8988T (cell line): Measurements from ENCODE around the gene RNF103.
"Not testable (repeated sequence)": the region's sequence is repeated elsewhere in the genome, so short reads cannot be mapped to it uniquely, and the experiment has no call there.

Source experiments
- DNase-seq: peaks from one replicate; pipeline ENCODE4 v3.0.0; 2011

Gene RNF103

DNA sequence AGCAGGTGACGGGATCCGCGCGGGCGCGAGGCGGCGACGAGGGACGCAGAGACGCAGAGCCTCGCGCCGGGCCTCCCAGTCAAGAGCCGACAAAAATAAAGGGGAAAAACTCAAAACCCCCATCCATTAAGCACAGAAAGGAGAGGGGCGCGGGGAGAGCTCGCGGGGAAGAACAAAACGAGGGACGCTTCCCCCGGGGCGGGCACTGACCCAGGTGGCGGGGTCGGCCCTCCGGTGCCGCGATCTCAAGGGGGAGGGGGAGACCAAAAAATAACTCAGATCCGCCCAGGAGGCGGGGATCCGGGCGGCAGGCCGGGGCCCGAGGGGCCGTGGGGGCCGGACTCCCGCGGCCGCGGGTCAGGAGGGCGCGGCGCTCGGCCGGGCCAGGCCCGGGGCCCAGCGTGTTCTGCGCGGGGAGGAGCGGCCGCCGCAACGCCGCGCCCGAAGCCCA lies 597 bp downstream of the RNF103 start:
- DNase-seq, result peak; percentile 34

DNA sequence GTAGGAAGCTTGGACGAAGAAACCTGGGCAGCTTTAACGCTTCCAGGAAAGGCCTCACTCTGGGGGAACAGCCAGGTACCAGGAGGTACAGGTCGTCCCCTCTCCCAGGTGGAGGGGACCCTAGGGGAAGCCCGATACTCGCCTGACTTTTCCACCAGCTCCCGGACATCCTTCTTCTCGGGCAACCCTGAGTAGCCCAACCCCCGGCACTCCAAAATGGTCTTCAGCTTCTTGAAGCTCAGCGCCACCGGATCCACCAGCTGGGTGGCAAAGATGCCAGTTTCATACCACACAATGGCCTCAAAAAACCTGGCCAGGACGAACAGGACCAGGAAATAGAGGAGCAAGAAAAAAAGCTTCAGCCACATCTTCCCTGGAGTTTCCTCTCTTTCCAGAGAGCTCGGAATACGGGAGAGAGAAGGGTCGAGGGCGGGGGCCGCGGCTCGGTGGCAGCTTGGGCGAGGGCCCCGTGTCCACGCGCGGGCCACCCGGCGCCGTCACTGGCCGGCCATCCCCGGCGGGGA lies 1.1 kb downstream of the RNF103 start:
- DNase-seq, result no peak

DNA sequence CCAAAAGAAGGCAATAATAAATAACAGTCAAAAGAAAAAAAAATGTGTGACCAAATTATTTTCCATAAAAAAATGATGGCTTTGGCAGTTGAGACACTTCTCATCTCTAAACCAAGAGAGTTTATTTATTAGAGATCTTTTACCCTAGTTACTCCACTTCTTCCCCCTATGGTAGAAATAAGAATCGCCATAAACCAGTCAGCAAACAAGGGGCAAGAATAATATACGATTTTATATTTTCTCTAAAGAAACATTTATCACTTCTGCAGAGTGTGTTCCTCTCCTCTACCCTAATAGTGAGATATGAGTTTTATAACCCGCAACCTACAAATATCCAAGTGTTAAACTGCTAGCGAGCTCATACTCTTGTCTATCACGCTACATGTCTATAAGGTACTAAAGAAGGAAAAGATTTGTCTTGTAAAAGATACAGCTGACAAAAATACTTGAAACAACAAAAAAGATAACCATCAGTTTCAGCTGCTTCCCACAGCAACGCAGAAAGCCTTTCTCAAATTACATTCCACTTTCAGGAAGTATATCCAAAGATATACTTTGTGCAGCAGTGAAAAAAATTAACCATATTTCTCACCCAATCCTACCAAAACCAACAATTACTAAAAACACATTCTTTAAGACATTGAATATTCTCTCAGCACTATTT lies 2.3 kb downstream of the RNF103 start:
- no peak for DNase-seq

DNA sequence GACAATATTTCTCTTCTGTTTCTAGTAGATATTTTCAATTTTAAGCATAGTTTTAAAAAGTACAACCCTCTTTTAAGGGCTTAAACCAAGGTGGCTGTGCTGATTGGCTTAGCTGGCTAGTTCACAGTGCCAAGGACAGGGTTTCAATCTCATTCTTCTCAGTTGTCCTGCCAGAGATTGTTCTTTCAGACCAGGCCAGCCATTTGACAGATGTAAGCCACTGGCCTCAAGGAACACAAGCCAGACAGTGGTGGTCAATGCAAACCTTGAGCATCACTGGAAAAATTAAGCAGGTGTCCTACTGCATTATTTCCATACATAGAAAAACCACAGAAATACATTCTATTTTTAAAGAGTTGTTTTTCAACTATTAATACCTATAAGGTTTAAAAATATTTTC lies 5.9 kb downstream of the RNF103 start:
- no peak for DNase-seq

DNA sequence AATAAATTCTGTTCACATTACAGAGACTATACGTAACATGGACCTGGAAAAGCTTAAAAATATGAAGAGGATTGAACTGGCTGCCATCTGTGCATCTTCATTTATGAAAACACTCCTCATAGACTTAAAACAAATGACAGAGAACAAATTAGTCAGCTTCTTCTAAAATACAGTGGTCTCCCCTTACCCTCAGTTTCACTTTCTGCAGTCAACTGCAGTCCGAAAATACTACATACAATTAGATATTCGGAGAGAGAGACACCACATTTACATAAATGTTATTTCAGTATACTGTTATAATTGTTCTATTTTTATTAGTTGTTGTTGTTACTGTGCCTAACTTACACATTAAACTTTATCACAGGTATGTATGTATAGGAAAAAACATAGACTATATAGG lies 6.5 kb downstream of the RNF103 start:
- no peak for DNase-seq

DNA sequence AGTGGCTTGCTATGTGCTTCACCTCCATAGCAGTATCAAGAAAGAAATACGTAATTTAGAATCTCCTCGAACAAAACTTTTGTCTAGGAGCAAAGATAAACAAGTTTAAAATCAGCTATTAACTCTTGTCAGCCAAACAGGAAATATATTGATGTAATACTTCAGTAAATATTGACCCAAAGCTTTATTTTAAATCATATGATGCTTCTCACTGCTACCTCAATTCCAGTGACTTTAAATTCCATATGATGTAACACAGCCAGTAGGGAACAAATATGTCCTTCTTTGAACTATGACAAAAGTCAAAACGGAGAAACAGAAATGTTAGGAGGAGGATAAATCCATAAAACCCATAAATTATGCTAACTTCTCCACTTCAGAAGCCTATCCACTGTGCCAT lies 7.2 kb downstream of the RNF103 start:
- DNase-seq, result no peak

DNA sequence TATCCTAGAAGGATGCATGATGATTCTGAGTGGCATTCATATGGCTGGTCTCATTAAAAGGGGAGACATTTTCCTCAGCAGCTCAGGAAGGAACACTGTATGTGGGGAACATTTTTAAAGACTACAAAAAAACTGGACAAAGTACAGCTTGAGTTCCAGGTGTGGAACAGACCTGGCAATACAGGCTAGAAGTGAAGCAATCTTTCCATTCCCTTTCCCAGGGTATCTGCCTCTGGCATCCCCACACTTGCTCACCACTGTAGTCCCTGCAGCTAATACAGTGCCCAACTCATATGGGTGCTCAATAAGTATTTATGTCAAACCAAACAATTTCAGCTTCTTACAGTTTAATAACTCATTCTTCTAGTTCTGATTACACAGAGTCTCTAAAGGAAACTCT lies 8.1 kb downstream of the RNF103 start:
- DNase-seq, result no peak

DNA sequence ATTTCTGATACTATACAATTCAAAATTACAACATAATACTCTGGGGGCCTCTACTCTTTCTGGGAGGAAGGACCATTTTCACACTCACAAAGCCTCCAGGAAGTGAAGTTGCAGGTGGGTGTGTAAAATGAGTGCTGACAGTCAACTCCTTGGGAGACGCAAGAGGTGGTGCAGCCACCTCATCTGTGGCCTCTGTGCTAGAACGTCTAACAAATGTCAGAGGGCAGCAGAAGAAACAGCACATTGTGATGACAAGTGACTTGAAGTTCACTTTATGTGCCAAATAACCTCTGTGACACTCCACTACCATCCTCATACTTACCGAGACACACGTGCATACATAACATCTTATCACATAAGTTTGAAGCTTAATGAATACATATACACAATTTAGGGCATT lies 10.2 kb downstream of the RNF103 start:
- no peak for DNase-seq

DNA sequence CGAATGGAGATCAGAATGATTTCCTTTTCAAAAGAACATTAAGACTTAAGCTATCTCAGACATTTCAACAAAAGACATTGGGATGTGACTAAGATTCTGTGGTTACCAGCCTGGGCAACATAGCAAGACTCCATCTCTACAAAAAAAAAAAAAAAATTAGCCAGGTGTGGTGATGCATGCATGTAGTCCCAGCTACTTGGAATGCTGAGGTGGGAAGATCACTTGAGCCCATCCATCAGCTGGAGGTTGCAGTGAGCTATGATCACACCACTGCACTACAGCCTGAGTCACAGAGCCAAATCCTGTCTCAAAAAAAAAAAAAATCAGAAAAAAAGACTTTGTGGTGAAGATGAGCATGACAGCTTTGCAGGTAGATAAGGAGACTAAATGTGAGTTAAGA lies 12.8 kb downstream of the RNF103 start:
- DNase-seq, result no peak

DNA sequence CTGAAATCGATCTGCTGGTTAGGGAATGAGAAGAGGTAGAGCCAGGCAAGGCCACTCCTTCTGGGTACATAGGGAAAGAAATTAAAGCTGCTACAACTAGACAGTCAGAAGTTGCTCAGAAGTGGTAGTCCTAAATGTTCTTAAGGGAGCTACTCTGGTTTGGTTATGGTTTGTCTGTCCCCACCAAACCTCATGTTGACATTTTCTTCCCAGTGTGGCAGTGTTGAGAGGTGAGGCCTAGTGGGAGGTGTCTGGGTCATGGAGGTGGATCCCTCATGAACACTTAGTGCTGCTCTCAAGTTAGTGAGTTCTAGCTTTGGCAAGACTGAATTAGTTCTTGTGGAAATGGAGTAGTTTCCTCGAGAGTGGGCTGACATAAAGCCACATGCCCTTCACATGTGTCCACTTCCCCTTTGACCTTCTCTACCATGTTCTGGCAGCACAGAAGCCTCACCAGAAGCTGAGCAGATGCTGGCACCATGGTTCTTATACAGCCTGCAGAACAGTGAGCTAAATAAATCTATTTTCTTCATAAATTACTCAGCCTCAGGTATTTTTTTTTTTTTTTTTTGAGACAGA lies 14.7 kb downstream of the RNF103 start:
- no peak for DNase-seq

DNA sequence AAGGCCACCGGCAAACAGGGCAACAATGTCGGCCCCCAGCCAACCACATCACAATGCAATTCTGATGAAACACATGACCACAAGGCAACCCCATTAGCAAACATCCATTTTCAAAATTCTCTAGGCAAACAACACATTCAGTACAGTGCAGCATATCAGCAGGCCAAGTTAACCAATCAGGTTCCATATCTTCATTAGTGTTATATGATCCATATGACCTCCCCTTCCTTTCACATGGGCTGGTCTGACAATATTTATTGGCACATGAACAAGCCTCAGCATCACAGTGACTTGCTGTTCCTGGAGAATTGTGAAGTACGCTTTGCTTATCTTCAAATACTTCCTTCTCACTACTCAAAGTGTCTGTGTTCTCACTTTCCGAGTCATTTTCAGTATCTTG lies 19.8 kb downstream of the RNF103 start:
- DNase-seq, result no peak

DNA sequence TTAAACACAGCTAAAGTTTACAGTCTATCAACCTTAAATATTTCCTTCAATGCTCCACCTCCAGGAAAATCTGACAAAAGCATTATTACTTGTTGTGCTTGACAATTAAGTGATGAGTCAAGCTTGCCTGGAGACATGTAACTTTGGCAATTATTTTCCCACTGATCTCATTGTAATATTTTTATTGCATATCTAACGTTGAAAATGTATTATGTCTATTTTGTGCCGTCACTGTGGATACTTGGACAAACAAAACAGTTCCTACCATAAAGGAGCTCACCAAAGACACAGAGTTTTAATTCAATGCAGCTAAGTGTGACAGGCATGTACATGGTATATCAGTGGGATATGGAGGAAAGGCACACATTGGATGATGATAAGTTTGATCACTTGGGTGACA lies 24.7 kb downstream of the RNF103 start:
- DNase-seq, result no peak

DNA sequence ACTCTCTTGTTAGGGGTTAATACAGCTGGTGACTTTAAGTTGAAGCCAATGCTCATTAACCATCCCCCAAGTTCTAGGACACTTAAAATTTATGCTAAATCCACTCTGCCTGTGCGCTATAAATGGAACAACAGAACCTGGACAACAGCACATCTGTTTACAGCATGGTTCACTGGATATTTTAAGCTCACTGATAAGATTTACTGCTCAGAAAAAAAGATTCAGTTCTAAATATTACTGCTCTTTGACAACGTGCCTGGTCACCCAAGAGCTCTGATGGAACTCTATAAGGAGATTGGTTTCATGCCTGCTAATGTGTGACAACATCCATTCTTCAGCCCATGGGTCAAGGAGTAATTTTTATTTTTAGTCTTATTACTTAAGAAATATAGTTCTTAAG lies 27.5 kb downstream of the RNF103 start:
- no peak for DNase-seq

DNA sequence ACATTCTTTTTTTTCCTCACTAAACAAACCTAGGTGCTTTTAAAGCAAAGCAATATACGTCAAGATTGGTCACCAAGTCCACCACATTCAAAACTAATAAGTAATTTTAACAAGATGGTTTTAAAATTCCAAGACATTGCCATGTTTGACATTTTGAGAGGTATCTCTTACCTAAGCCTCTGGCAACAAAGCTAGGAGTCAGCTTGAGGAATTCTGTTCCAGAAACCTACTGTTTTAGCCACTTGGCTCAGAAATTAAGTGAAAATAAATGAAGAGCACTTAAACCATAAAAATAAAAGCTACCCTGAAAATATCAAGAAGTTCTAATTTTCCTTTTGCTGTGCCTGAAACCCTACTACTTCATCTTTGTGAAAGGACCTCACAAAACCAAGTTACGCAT lies 30.4 kb downstream of the RNF103 start:
- DNase-seq, result no peak

DNA sequence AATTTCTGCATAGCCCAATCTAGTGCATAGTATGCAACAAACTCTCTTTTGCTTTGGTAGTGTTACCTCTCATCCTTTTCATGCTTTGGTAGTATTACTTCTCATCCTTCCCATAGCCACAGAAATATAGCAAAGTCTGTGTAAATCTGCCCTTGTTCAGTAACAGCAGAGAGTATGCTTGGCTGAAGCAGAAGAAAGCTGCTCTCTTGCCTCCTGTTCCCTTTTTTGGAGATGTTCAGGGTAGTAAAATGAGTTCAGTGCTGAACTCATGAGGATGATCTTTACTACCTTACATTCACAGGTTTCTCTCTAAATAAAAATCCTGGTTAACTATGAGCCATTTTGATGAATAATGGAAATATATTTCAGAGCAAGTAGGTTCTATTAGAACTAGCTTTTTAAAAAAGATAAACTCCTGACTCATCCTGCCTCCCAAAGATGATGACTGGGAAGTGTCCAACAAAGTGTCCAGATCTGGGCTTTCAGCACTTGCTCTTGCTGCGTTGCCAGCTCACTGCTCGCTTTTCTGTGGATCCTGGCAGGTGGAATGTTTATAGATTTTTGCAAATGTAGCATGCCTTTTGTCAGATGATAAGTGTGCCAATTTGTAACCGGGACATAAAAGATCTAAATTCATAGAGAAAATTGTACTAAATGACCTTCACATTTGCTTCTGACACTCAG lies 31.0 kb downstream of the RNF103 start:
- DNase-seq, result no peak

DNA sequence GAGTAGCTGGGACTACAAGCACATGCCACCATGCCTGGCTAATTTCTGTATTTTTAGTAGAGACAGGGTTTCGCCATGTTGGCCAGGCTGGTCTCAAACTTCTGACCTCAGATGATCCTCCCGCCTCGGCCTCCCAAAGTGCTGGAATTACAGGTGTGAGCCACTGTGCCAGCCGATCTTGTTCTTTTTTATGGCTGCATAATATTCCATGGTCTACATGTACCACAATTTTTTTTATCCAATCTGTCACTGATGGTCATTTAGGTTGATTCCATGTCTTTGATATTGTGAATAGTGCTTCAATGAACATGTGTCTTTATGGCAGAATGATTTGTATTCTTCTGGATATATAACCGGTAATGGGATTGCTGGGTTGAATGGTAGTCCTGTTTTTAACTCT lies 34.0 kb downstream of the RNF103 start:
- DNase-seq, result not testable (repeated sequence)

DNA sequence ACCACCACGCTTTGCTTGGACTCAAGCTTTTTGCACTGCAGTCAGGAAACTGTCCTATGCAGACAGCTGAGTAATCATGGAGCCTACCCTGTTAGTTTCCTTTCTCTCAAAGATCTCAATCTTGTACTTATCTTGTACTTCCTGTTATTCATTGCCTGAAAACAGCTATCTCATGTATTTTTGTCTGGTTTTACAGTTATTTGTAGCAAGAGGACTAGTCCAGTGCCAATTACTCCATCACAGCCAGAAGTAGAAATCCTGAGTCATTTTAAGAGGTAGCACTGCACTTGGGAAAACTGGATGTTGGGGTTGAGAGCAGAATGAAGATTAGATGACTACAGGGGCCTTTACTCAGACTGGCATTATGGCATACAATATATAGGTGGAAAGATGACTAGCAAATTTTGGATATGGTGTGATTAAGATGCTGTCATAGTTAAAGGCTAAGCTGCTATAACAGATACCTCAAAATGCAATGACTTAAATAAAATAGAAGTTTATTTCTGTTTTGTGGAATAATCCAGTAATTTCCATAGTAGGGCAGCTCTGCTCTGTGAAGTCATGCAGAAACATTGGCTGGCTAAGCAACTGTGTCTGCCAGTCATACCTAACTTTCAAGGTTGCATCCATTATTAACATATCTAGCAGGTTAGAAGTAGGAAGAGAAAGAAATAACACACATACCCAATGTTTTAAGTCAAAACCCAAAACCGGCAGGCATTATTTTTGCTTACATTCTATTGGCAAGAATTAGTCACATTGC lies 39.3 kb downstream of the RNF103 start:
- no peak for DNase-seq

DNA sequence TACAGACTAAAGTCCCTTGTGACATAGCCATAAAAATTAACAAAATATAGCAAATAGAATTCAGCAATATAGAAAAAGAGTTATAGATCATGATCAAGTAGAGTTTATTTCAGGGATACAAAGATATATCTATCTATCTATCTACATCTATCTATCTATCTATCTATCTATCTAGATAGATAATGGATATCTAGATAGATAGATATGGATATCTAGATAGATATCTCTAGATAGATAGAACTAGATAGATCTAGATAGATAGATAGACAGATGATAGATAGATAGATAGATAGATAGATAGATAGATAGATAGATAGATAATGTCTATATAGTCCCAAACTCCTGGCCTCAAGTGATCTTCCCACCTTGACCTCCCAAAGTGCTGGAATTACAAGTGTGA lies 43.1 kb downstream of the RNF103 start:
- no peak for DNase-seq

DNA sequence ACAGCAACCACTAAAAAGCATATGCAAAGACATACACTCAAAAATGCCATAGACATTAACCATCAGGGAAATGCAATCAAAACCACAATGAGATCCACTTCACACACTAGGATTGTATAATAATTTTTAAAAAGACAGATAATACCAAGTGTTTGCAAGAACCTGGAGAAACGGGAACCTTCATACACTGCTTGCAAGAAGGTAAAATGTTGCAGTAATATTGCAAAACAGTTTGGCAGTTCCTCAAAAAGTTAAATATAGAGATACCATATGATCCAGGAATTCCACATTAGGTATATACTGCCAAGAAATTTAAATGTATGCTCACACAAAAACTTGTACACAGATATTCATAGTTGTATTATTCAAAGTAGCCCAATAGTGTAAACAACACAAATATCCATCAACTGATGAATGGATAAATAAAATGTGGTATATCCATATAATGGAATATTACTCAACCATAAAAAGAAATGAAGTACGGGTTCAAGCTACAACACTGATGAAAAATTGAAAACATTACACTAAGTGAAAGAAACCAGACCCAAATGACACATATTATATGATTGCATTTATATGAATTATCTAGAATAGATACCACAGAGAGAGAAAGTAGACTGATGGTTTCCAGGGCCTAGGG lies 45.7 kb downstream of the RNF103 start:
- no peak for DNase-seq

DNA sequence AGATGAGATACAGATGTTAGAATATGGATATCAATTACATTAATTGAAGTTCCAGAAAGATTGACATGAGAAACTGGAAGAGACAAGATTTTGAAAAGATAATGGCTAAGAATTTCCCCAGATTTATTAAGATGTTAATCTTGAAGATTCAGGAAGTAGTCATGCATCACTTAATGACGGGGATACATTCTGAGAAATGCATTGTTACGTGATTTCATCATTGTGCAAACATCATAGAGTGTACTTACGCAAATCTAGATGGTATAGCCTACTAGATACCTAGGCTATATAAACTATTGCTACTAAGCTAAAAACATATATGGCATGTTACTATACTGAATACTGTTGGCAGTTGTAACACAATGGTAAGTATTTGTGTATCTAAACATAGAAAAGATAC lies 53.6 kb downstream of the RNF103 start:
- no peak for DNase-seq

DNA sequence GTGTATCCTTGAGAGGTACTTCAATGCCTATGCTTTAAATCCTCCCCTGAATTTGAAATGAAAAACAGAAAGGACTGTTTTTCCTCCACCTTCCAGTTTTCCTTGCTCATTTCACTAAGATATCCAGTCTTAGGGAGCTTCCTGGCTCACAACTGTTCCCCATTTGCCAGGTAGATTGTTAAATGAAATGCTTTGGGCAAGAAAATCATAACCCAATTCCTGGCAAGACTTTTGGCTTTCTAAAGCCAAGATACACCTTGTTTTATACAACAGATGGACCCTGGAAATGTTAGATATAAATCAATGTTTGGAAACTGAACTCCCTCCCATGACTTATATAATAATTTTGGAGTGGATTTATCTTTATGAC lies 56.9 kb downstream of the RNF103 start:
- no peak for DNase-seq

DNA sequence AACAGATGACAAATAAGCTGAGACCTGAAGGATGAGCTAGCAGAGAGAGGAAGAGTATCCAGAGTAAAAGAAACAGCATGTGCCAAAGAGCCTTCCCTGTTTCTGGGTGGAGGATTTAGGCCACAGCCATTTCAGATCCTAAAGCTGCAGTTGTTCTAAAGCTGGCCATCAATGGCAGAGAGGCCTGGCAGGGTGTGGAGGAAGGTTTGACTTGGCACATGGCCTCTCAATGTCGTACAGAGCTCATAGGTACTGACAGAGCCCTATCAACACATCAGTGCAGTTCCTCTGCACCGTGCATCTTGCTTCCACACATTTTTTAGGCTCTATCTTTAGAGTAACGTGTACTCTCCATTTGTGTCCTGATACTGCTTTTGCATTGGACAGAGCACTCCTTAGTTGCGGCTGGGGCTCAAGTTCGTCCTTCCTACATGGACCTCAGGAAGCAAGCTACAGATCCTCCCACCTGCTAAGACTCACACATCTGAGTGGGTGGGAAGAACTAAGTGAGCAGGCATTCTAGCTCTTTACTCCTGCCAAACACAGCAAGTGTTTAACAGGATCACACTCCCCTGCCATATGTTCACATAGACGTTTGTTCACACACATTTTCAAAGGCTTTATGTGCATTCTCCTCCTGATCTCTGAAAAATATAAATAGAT lies 57.4 kb downstream of the RNF103 start:
- no peak for DNase-seq

DNA sequence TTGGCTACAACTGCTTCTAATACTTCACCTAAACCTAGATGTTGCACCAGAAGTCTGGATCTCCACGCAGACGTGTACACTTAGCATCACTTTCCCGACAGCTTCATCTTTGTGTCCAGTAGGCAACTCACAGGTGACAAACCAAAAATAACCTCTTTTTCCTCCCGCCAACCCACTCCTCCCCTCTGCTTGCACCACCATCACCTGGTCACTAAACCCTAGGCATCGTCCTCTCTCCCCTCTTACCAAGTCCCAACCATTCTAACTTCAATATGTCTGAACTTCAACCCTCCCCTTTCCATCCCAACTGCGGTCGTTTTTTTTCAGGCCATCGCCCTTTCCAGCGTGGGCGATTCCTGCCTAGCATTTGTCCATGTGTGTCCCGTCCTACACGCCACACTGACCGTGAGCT lies 60.0 kb downstream of the RNF103 start:
- no peak for DNase-seq
